PC-9 (cell line): ENCODE results near the gene RIPOR3.
"Not testable (repeated sequence)": the region's sequence is repeated elsewhere in the genome, so short reads cannot be mapped to it uniquely, and the experiment has no call there.

Experiments used
- EZH2 ChIP-seq: fragments of 200-600 bp; sonication (generic); IDR thresholded peaks from 2 replicates; pipeline ENCODE4 v1.8.0; 2017; ENCODE audit warnings: antibody characterized with exemption, low read depth
- TF ChIP-seq, protein P1 (sequence below): fragments of 200-600 bp; sonication (generic); conservative IDR thresholded peaks from 2 replicates; pipeline ENCODE4 v1.6.1; 2017; ENCODE audit warnings: mixed run types, antibody characterized with exemption, mild to moderate bottlenecking, moderate library complexity

DNA sequence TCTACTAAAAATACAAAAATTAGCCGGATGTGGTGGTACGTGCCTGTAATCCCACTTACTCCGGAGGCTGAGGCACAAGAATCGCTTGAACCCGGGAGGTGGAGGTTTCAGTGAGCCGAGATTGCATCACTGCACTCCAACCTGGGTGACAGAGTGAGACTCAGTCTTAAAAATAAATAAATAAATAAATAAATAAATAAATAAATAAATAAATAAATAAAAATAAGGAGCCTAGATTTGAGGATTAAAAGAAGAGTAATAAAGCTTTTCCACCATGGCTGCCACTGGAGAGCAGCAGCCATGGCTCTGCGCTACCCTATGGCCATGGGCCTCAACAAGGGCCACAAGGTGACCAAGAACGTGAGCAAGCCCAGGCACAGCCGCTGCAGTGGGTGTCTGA lies 70.9 kb downstream of the RIPOR3 start:
- TF ChIP-seq EZH2 = not testable (repeated sequence)
- TF ChIP-seq, protein P1, sequence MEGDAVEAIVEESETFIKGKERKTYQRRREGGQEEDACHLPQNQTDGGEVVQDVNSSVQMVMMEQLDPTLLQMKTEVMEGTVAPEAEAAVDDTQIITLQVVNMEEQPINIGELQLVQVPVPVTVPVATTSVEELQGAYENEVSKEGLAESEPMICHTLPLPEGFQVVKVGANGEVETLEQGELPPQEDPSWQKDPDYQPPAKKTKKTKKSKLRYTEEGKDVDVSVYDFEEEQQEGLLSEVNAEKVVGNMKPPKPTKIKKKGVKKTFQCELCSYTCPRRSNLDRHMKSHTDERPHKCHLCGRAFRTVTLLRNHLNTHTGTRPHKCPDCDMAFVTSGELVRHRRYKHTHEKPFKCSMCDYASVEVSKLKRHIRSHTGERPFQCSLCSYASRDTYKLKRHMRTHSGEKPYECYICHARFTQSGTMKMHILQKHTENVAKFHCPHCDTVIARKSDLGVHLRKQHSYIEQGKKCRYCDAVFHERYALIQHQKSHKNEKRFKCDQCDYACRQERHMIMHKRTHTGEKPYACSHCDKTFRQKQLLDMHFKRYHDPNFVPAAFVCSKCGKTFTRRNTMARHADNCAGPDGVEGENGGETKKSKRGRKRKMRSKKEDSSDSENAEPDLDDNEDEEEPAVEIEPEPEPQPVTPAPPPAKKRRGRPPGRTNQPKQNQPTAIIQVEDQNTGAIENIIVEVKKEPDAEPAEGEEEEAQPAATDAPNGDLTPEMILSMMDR = not testable (repeated sequence)
